ENCODE results near the gene C4BPB. TPM values are rescaled to one million over a fixed set of nuclear protein-coding genes. Genes with fewer than 3 reads are reported as not detected.

Gene C4BPB
- total and polyA plus RNA-seq, 2 of the 13 experiments (the other 11 are each of a cell fraction or from before 2014, with no cell fraction given): 155 to 266 TPM

DNA sequence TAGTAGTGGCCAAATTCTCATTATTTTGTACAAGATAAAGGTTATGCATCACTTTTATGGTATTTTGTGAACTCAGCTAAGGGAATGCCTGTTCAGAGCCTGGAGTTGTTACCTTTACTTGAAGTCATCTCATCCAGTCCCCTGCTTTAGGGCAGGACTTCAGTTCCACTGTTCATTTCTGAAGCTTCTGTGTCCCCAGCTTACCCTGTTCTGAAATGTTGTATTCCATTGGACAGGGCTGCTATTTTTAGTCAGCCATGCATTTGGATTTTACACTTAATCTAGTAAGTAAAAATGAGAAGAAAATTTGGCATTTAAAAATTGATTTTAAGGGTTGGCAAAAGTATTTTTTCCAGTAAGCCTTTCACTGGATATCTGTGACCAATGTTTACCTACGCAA lies 11.6 kb upstream of the C4BPB start (continued):
- TF ChIP-seq, protein P1, sequence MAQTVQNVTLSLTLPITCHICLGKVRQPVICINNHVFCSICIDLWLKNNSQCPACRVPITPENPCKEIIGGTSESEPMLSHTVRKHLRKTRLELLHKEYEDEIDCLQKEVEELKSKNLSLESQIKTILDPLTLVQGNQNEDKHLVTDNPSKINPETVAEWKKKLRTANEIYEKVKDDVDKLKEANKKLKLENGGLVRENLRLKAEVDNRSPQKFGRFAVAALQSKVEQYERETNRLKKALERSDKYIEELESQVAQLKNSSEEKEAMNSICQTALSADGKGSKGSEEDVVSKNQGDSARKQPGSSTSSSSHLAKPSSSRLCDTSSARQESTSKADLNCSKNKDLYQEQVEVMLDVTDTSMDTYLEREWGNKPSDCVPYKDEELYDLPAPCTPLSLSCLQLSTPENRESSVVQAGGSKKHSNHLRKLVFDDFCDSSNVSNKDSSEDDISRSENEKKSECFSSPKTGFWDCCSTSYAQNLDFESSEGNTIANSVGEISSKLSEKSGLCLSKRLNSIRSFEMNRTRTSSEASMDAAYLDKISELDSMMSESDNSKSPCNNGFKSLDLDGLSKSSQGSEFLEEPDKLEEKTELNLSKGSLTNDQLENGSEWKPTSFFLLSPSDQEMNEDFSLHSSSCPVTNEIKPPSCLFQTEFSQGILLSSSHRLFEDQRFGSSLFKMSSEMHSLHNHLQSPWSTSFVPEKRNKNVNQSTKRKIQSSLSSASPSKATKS (CRISPR knock-in tag; IDR thresholded peaks at IDR 0.05): no peak
- TF ChIP-seq KLF6 (CRISPR knock-in tag; IDR thresholded peaks at IDR 0.05) (no peak), ZNF441 (CRISPR knock-in tag; IDR thresholded peaks at IDR 0.05; ENCODE audit: borderline replicate concordance) (no peak), ZNF44 (CRISPR knock-in tag; IDR thresholded peaks at IDR 0.05) (no peak), ZNF644 (CRISPR knock-in tag; IDR thresholded peaks at IDR 0.05; ENCODE audit: low read depth) (no peak), CENPX (CRISPR knock-in tag; IDR thresholded peaks at IDR 0.05) (no peak), YEATS4 (CRISPR knock-in tag; IDR thresholded peaks at IDR 0.05; ENCODE audit: borderline replicate concordance) (no peak), NFE2L2 (IDR thresholded peaks at IDR 0.05; ENCODE audit: low read length) (no peak), EED (CRISPR knock-in tag; IDR thresholded peaks at IDR 0.05) (no peak)
- TF ChIP-seq, protein P2, sequence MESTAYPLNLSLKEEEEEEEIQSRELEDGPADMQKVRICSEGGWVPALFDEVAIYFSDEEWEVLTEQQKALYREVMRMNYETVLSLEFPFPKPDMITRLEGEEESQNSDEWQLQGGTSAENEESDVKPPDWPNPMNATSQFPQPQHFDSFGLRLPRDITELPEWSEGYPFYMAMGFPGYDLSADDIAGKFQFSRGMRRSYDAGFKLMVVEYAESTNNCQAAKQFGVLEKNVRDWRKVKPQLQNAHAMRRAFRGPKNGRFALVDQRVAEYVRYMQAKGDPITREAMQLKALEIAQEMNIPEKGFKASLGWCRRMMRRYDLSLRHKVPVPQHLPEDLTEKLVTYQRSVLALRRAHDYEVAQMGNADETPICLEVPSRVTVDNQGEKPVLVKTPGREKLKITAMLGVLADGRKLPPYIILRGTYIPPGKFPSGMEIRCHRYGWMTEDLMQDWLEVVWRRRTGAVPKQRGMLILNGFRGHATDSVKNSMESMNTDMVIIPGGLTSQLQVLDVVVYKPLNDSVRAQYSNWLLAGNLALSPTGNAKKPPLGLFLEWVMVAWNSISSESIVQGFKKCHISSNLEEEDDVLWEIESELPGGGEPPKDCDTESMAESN (CRISPR knock-in tag; conservative IDR thresholded peaks at IDR 0.05): no peak
- TF ChIP-seq, protein P3, sequence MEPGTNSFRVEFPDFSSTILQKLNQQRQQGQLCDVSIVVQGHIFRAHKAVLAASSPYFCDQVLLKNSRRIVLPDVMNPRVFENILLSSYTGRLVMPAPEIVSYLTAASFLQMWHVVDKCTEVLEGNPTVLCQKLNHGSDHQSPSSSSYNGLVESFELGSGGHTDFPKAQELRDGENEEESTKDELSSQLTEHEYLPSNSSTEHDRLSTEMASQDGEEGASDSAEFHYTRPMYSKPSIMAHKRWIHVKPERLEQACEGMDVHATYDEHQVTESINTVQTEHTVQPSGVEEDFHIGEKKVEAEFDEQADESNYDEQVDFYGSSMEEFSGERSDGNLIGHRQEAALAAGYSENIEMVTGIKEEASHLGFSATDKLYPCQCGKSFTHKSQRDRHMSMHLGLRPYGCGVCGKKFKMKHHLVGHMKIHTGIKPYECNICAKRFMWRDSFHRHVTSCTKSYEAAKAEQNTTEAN (CRISPR knock-in tag; conservative IDR thresholded peaks at IDR 0.05): no peak
